Measurements from ENCODE around the gene STK32C. TPM values are rescaled to one million over a fixed set of nuclear protein-coding genes. Genes with fewer than 3 reads are reported as not detected.

STK32C gene
- total and polyA plus RNA-seq, 2 donors from 2014 or later: 11.6 to 14.4 TPM

GRCh38 chr10:132336064-132336746 is 28.5 kb upstream of the STK32C start:
- Histone ChIP-seq H3K4me3 (ENCODE audit: low read length in 3 of 3) (no peak overlapping the region), H3K9ac (ENCODE audit: low read length in 3 of 3) (no peak overlapping the region), H3K27ac (ENCODE audit: low read depth in 2 of 2, low read length in 2 of 2) (no peak overlapping the region), H3K36me3 (ENCODE audit: control insufficient read depth in 2 of 3, insufficient read depth in 3 of 3, low read length in 3 of 3) (no peaks in the 10 kb centered on the region), H3K9me3 (ENCODE audit: control insufficient read depth in 2 of 3, insufficient read depth in 1 of 3, low read length in 3 of 3) (no peaks in the 10 kb centered on the region), H3K4me1 (ENCODE audit: control insufficient read depth in 2 of 3, insufficient read depth in 2 of 3, low read depth in 1 of 3, low read length in 3 of 3) (peaks cover 0 to 8% (median 0%) of the 10 kb centered on the region in 3 donors), H3K27me3 (ENCODE audit: control insufficient read depth, insufficient read depth, low read length) (no peaks in the 10 kb centered on the region)
- FAIRE-seq (no peak), DNase-seq (no peak)
- no peak for TF ChIP-seq CTCF (IDR thresholded peaks at IDR 0.05; ENCODE audit: borderline replicate concordance, extremely low read depth, insufficient read depth)
- intact Hi-C loops (cut with DNase I): no loop called here

GRCh38 chr10:132335189-132336063 is 27.7 kb upstream of the STK32C start:
- Histone ChIP-seq H3K4me1 (ENCODE audit: control insufficient read depth in 2 of 3, insufficient read depth in 2 of 3, low read depth in 1 of 3, low read length in 3 of 3) (peaks cover 0 to 8% (median 0%) of the 10 kb centered on the region in 3 donors), H3K36me3 (ENCODE audit: control insufficient read depth in 2 of 3, insufficient read depth in 3 of 3, low read length in 3 of 3) (no peaks in the 10 kb centered on the region), H3K4me3 (ENCODE audit: low read length in 3 of 3) (no peak overlapping the region), H3K9ac (ENCODE audit: low read length in 3 of 3) (no peak overlapping the region), H3K9me3 (ENCODE audit: control insufficient read depth in 2 of 3, insufficient read depth in 1 of 3, low read length in 3 of 3) (no peaks in the 10 kb centered on the region), H3K27ac (ENCODE audit: low read depth in 2 of 2, low read length in 2 of 2) (no peak overlapping the region), H3K27me3 (ENCODE audit: control insufficient read depth, insufficient read depth, low read length) (no peaks in the 10 kb centered on the region)
- intact Hi-C loops (cut with DNase I): no loop called here
- FAIRE-seq: no peak
- DNase-seq: peak in 1 of 5 donors; percentile 34
- TF ChIP-seq CTCF (IDR thresholded peaks at IDR 0.05; ENCODE audit: borderline replicate concordance, extremely low read depth, insufficient read depth): no peak

GRCh38 chr10:132334631-132335188 is 27.0 kb upstream of the STK32C start:
- no peak overlapping the region for H3K9ac ChIP-seq (ENCODE audit: low read length in 3 of 3)
- no peaks in the 10 kb centered on the region for H3K27me3 ChIP-seq (ENCODE audit: control insufficient read depth, insufficient read depth, low read length)
- H3K27ac ChIP-seq (ENCODE audit: low read depth in 2 of 2, low read length in 2 of 2): no peak overlapping the region
- intact Hi-C loops (cut with DNase I): no loop called here
- DNase-seq: peak in 2 of 5 donors; percentile 68 to 69
- peaks cover 0 to 8% (median 1%) of the 10 kb centered on the region in 3 donors for H3K4me1 ChIP-seq (ENCODE audit: control insufficient read depth in 2 of 3, insufficient read depth in 2 of 3, low read depth in 1 of 3, low read length in 3 of 3)
- TF ChIP-seq CTCF (IDR thresholded peaks at IDR 0.05; ENCODE audit: borderline replicate concordance, extremely low read depth, insufficient read depth): no peak
- FAIRE-seq: no peak
- no peaks in the 10 kb centered on the region for H3K36me3 ChIP-seq (ENCODE audit: control insufficient read depth in 2 of 3, insufficient read depth in 3 of 3, low read length in 3 of 3)
- H3K9me3 ChIP-seq (ENCODE audit: control insufficient read depth in 2 of 3, insufficient read depth in 1 of 3, low read length in 3 of 3): no peaks in the 10 kb centered on the region
- H3K4me3 ChIP-seq (ENCODE audit: low read length in 3 of 3): no peak overlapping the region
